ENCODE measurements around the gene ZBTB32. TPM values are rescaled to one million over a fixed set of nuclear protein-coding genes. Genes with fewer than 3 reads are reported as not detected.

Gene ZBTB32
- total RNA-seq, 1 experiment from 2014 or later: not detected

GRCh38 chr19:35733180-35734125 is 29.1 kb downstream of the ZBTB32 start:
- Histone ChIP-seq H3K4me2 (ENCODE audit: low read length) (no peak overlapping the region), H3K9me2 (ENCODE audit: insufficient read depth) (no peaks in the 10 kb centered on the region), H3K9ac (ENCODE audit: low read length) (no peak overlapping the region), H2AFZ (ENCODE audit: low read depth, low read length, poor library complexity, severe bottlenecking) (no peak overlapping the region), H3K9me3 (ENCODE audit: control insufficient read depth in 1 of 2, insufficient read depth in 1 of 2, low read depth in 1 of 2, low read length in 2 of 2) (no peaks in the 10 kb centered on the region), H3K4me3 (replicated peaks in 1 of 2; ENCODE audit: low read depth in 1 of 2, low read length in 2 of 2) (no peak overlapping the region), H3K27me3 (ENCODE audit: insufficient read depth, low read length) (no peaks in the 10 kb centered on the region), H3K27ac (ENCODE audit: low read depth, low read length) (no peak overlapping the region), H3K4me1 (ENCODE audit: control insufficient read depth in 1 of 2, insufficient read depth in 2 of 2, low read length in 2 of 2) (no peaks in the 10 kb centered on the region), H3K79me2 (ENCODE audit: insufficient read depth, low read length) (no peaks in the 10 kb centered on the region), H4K20me1 (ENCODE audit: insufficient read depth) (no peaks in the 10 kb centered on the region), H3K36me3 (ENCODE audit: control insufficient read depth in 1 of 2, insufficient read depth in 2 of 2, low read length in 2 of 2) (peaks cover 46 to 54% of the 10 kb centered on the region in 2 experiments; a peak in 3 of 4 replicates)
- TF ChIP-seq TCF7L2 (IDR thresholded peaks at IDR 0.05; ENCODE audit: borderline replicate concordance, extremely low read depth, insufficient read depth, insufficient read length) (no peak), MAX (IDR thresholded peaks at IDR 0.05) (no peak), CTCF (IDR thresholded peaks at IDR 0.05 in 2 of 3, conservative IDR thresholded peaks at IDR 0.05 in 1 of 3; ENCODE audit: borderline replicate concordance in 1 of 3, insufficient read depth in 1 of 3, low read depth in 2 of 3, low read length in 2 of 3) (no peak), ELF1 (IDR thresholded peaks at IDR 0.05; ENCODE audit: borderline replicate concordance, low read depth) (no peak), ZFX (IDR thresholded peaks at IDR 0.05) (no peak), ATF3 (IDR thresholded peaks at IDR 0.05) (no peak), EZH2phosphoT487 (IDR thresholded peaks at IDR 0.05; ENCODE audit: borderline replicate concordance) (no peak), EZH2 (IDR thresholded peaks at IDR 0.05) (no peak), SIN3A (IDR thresholded peaks at IDR 0.05; ENCODE audit: low read depth) (no peak), SP1 (IDR thresholded peaks at IDR 0.05; ENCODE audit: low read depth) (no peak)
- no peak for DNase-seq (ENCODE audit: low read depth, low spot score)
- intact Hi-C loops (cut with micrococcal nuclease): no loop called here
- ChIA-PET POLR2A (no interaction called here), CTCF (no interaction called here), RAD21 (ENCODE audit: low non-redundant PET in 1 of 2, low total read pairs in 2 of 2, uncharacterized antibody in 2 of 2, unreplicated experiment in 2 of 2) (no interaction called here)
- ATAC-seq: no peak
- BruUV-seq (replicated peaks): no TSS peak

Measured in HCT116 (cell line).